ENCODE data around the gene DHFR.
"Not testable (repeated sequence)": the region's sequence is repeated elsewhere in the genome, so short reads cannot be mapped to it uniquely, and the experiment has no call there.

Gene DHFR

DNA sequence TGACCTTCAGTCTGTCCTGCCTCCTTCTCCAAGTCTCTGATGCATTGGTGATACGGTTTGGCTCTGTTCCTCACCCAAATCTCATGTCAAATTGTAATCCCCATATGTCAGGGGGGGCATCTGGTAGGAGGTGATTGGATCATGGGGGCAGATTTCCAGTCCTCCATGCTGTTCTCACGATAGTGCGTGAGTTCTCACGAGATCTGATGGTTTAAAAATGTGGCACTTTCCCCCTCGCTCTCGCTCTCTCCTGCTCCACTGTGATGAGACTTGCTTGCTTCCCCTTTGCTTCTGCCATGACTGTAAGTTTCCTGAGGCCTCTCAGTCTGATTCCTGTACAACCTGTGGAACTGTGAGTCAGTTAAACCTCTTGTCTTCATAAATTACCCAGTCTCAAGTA, 70.0 kb downstream of the DHFR start:
- Histone ChIP-seq H3K4me3 (ENCODE audit: low read length in 2 of 2) (no peak overlapping the region), H3K27ac (ENCODE audit: low read depth in 2 of 2, low read length in 2 of 2) (no peak overlapping the region), H3K27me3 (ENCODE audit: control insufficient read depth in 2 of 2, insufficient read depth in 2 of 2, low read length in 2 of 2) (no peaks in the 10 kb centered on the region), H3K9ac (ENCODE audit: low read depth in 1 of 2, low read length in 2 of 2) (no peak overlapping the region), H3K4me1 (ENCODE audit: control insufficient read depth in 2 of 2, insufficient read depth in 2 of 2, low read length in 2 of 2) (no peaks in the 10 kb centered on the region), H3K9me3 (ENCODE audit: control insufficient read depth in 2 of 2, low read length in 2 of 2) (no peaks in the 10 kb centered on the region), H3K36me3 (ENCODE audit: control insufficient read depth in 2 of 2, insufficient read depth in 2 of 2, low read length in 2 of 2) (no peaks in the 10 kb centered on the region)

DNA sequence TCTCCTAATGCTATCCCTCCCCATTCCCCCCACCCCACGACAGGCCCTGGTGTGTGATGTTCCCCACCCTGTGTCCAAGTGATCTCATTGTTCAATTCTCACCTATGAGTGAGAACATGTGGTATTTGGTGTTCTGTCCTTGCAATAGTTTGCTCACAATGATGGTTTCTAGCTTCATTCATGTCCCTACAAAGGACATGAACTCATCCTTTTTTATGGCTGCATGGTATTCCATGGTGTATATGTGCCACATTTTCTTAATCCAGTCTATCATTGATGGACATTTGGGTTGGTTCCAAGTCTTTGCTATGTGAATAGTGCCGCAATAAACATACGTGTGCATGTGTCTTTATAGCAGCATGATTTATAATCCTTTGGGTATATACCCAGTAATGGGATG, 74.5 kb downstream of the DHFR start:
- not testable (repeated sequence) for H3K4me3 ChIP-seq (ENCODE audit: low read length in 2 of 2); H3K9ac ChIP-seq (ENCODE audit: low read depth in 1 of 2, low read length in 2 of 2); H3K27ac ChIP-seq (ENCODE audit: low read depth in 2 of 2, low read length in 2 of 2); H3K27me3 ChIP-seq (ENCODE audit: control insufficient read depth in 2 of 2, insufficient read depth in 2 of 2, low read length in 2 of 2); H3K36me3 ChIP-seq (ENCODE audit: control insufficient read depth in 2 of 2, insufficient read depth in 2 of 2, low read length in 2 of 2); H3K9me3 ChIP-seq (ENCODE audit: control insufficient read depth in 2 of 2, low read length in 2 of 2); H3K4me1 ChIP-seq (ENCODE audit: control insufficient read depth in 2 of 2, insufficient read depth in 2 of 2, low read length in 2 of 2)

DNA sequence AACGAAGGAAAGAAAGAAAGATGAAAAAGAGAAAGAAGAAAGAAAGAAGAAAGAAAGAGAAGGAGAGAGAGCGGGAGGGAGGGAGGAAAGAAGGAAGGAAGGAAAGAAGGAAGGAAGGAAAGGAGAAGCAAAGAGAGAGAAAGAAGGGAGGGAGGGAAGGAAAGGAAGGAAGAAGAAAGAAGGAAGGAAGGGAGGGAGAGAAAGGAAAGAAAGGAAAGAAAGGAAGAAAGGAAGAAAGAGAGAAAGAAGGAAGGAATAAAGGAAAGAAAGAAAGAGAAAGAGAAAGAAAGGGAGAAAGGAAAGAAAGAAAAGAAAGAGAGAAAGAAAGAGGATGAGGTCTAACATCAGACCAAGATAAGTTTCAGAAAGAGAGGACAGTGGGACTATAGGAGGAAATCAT, 75.7 kb downstream of the DHFR start:
- no peak overlapping the region for H3K4me3 ChIP-seq (ENCODE audit: low read length in 2 of 2)
- H3K36me3 ChIP-seq (ENCODE audit: control insufficient read depth in 2 of 2, insufficient read depth in 2 of 2, low read length in 2 of 2) = no peaks in the 10 kb centered on the region

DNA sequence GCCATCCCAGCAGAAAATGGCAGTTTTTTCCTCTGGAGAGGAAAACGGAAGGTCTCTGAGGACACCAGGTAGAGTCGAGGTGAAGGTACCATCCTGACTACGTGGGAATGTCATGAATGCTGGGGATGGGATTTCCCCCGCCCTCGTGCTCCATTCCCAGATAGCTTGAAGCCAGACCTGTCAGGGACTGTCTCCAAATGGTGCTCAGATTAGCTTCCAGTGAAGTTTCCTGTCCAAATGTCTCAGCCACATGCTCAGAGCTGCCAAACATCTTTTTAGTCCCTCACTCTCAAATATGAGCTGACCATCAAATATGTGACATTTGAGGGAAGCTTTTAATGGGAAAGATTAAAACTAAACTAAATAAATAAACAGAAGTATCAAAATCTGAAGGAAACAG, 77.1 kb downstream of the DHFR start:
- peaks cover 3 to 4% of the 10 kb centered on the region in 2 donors for H3K27me3 ChIP-seq (ENCODE audit: control insufficient read depth in 2 of 2, insufficient read depth in 2 of 2, low read length in 2 of 2)
- H3K9me3 ChIP-seq (ENCODE audit: control insufficient read depth in 2 of 2, low read length in 2 of 2) = no peaks in the 10 kb centered on the region
- no peaks in the 10 kb centered on the region for H3K36me3 ChIP-seq (ENCODE audit: control insufficient read depth in 2 of 2, insufficient read depth in 2 of 2, low read length in 2 of 2)
- H3K4me3 ChIP-seq (ENCODE audit: low read length in 2 of 2) = no peak overlapping the region
- no peaks in the 10 kb centered on the region for H3K4me1 ChIP-seq (ENCODE audit: control insufficient read depth in 2 of 2, insufficient read depth in 2 of 2, low read length in 2 of 2)
- no peak overlapping the region for H3K27ac ChIP-seq (ENCODE audit: low read depth in 2 of 2, low read length in 2 of 2)
- H3K9ac ChIP-seq (ENCODE audit: low read depth in 1 of 2, low read length in 2 of 2) = no peak overlapping the region

More for the DNA sequence above, 75.7 kb downstream of the DHFR start:
- H3K27me3 ChIP-seq (ENCODE audit: control insufficient read depth in 2 of 2, insufficient read depth in 2 of 2, low read length in 2 of 2) = peaks cover 0 to 3% of the 10 kb centered on the region in 2 donors
- no peak overlapping the region for H3K9ac ChIP-seq (ENCODE audit: low read depth in 1 of 2, low read length in 2 of 2)
- H3K27ac ChIP-seq (ENCODE audit: low read depth in 2 of 2, low read length in 2 of 2) = no peak overlapping the region
- H3K4me1 ChIP-seq (ENCODE audit: control insufficient read depth in 2 of 2, insufficient read depth in 2 of 2, low read length in 2 of 2) = no peaks in the 10 kb centered on the region
- no peaks in the 10 kb centered on the region for H3K9me3 ChIP-seq (ENCODE audit: control insufficient read depth in 2 of 2, low read length in 2 of 2)

DNA sequence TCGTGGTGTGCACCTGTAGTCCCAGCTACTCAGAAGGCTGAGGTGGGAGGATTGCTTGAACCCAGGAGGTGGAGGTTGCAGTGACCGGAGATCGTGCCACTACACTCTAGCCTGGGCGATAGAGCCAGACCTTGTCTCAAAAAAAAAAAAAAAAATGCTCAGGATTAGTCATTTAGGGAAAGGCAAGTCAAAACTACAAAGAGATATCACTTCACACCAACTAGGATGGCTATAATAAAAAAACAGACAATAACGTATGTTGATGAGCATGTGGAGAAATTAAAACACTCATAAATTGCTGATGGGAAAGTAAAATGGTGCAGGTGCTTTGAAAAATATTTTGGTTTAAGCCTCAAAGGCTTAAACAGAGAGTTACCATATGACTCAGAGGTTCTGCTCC, 78.4 kb downstream of the DHFR start:
- no peaks in the 10 kb centered on the region for H3K36me3 ChIP-seq (ENCODE audit: control insufficient read depth in 2 of 2, insufficient read depth in 2 of 2, low read length in 2 of 2)
- H3K27me3 ChIP-seq (ENCODE audit: control insufficient read depth in 2 of 2, insufficient read depth in 2 of 2, low read length in 2 of 2) = peaks cover 5 to 16% of the 10 kb centered on the region in 2 donors
- no peak overlapping the region for H3K9ac ChIP-seq (ENCODE audit: low read depth in 1 of 2, low read length in 2 of 2)
- H3K4me1 ChIP-seq (ENCODE audit: control insufficient read depth in 2 of 2, insufficient read depth in 2 of 2, low read length in 2 of 2) = no peaks in the 10 kb centered on the region
- H3K4me3 ChIP-seq (ENCODE audit: low read length in 2 of 2) = no peak overlapping the region
- no peak overlapping the region for H3K27ac ChIP-seq (ENCODE audit: low read depth in 2 of 2, low read length in 2 of 2)
- no peaks in the 10 kb centered on the region for H3K9me3 ChIP-seq (ENCODE audit: control insufficient read depth in 2 of 2, low read length in 2 of 2)

All from mucosa of rectum (tissue), 2 donors.